Measurements from ENCODE around the gene LYPD3.

GRCh38 chr19:43496960-43497359 lies 31.6 kb upstream of the LYPD3 start:
- TF ChIP-seq POLR2AphosphoS5 (IDR thresholded peaks at IDR 0.05; ENCODE audit: low read depth): no peak
- TF ChIP-seq CTCF (conservative IDR thresholded peaks at IDR 0.05; ENCODE audit: low read depth in 2 of 2): no peak
- no peak for TF ChIP-seq EZH2 (IDR thresholded peaks at IDR 0.05; ENCODE audit: low read depth, unreplicated experiment)
- TF ChIP-seq EZH2phosphoT487 (IDR thresholded peaks at IDR 0.05; ENCODE audit: unreplicated experiment): no peak
